Common myeloid progenitor, CD34-positive (primary cell): ENCODE results near the gene PRTG.
A peak's percentile ranks its signal among the peaks of the same experiment; 100 is the strongest.
"Not testable (repeated sequence)": the region's sequence is repeated elsewhere in the genome, so short reads cannot be mapped to it uniquely, and the experiment has no call there.

ENCODE experiments used
- CTCF ChIA-PET: fragments of 350-600 bp; sonication (Branson Sonifier 250); formaldehyde crosslinking; loops from one replicate; lab custom pipeline; 2021; ENCODE audit warnings: antibody characterized with exemption; lab: Charles Lee
- POLR2A ChIA-PET: fragments of 350-600 bp; sonication (Branson Sonifier 250); formaldehyde crosslinking; loops from one replicate; lab custom pipeline; 2021; ENCODE audit warnings: antibody characterized with exemption; lab: Charles Lee
- DNase-seq, 3 donors: peaks; one replicate each; pipeline versions ENCODE4 v3.0.0 to v3.0.0-alpha.2; 2013
- H3K27ac ChIP-seq, 2 experiments: 1 replicate in 1 of 2; 2 replicates in 1 of 2; pipeline ENCODE4 v1.7.0; 2013; ENCODE audit warnings: inconsistent platforms in 2 of 2, low read length in 2 of 2, mild to moderate bottlenecking in 2 of 2, low read depth in 1 of 2, moderate library complexity in 1 of 2; ENCODE audit not compliant: severe bottlenecking in 2 of 2, insufficient read depth in 1 of 2, poor library complexity in 1 of 2
- H3K27me3 ChIP-seq, 5 experiments: replicated peaks in 2 of 5; 1 replicate in 3 of 5; 2 replicates in 2 of 5; pipeline versions ENCODE4 v1.6.1 to v1.7.0; 2013; ENCODE audit warnings: low read length in 4 of 5, mild to moderate bottlenecking in 2 of 5, moderate library complexity in 2 of 5, inconsistent platforms in 1 of 5; ENCODE audit not compliant: insufficient read depth in 5 of 5, control insufficient read depth in 4 of 5
- H3K36me3 ChIP-seq, 4 experiments: 1 replicate in 2 of 4; 2 replicates in 2 of 4; pipeline versions ENCODE4 v1.6.1 to v1.7.0; 2013; ENCODE audit warnings: low read length in 3 of 4, control low read depth in 1 of 4, mild to moderate bottlenecking in 1 of 4; ENCODE audit not compliant: control insufficient read depth in 4 of 4, insufficient read depth in 4 of 4
- H3K4me1 ChIP-seq, 4 experiments: 1 replicate in 3 of 4; 2 replicates in 1 of 4; pipeline versions ENCODE4 v1.6.1 to v1.7.1; 2013; ENCODE audit warnings: low read length in 3 of 4, mild to moderate bottlenecking in 3 of 4, control low read depth in 1 of 4, inconsistent platforms in 1 of 4, moderate library complexity in 1 of 4; ENCODE audit not compliant: control insufficient read depth in 4 of 4, insufficient read depth in 4 of 4; ENCODE audit errors: control extremely low read depth in 1 of 4
- H3K4me3 ChIP-seq, 7 experiments: 1 replicate in 4 of 7; 2 replicates in 3 of 7; pipeline versions ENCODE4 v1.5.1 to v1.7.0; 2013; ENCODE audit warnings: mild to moderate bottlenecking in 7 of 7, low read length in 6 of 7, moderate library complexity in 6 of 7, inconsistent platforms in 2 of 7, low read depth in 2 of 7, control low read depth in 1 of 7; ENCODE audit not compliant: insufficient read depth in 4 of 7, control insufficient read depth in 1 of 7; ENCODE audit errors: extremely low read depth in 1 of 7
- H3K9me3 ChIP-seq, 5 experiments: 1 replicate in 4 of 5; 2 replicates in 1 of 5; pipeline versions ENCODE4 v1.6.1 to v1.7.1; 2013; ENCODE audit warnings: low read length in 4 of 5, mild to moderate bottlenecking in 2 of 5, inconsistent platforms in 1 of 5, low read depth in 1 of 5, moderate library complexity in 1 of 5; ENCODE audit not compliant: control insufficient read depth in 4 of 5, insufficient read depth in 2 of 5; ENCODE audit errors: control extremely low read depth in 1 of 5
- WGBS: methylation state at CpG from one replicate; pipeline ENCODE4 v1.1.5; 2013; ENCODE audit not compliant: insufficient coverage; 5-methylcytosine and 5-hydroxymethylcytosine counted together

The PRTG gene

GRCh38 chr15:55601374-55601773 lies 141.6 kb downstream of the PRTG start:
- no peak for DNase-seq
- no peaks in the 10 kb centered on the region for H3K36me3 ChIP-seq
- 100% methylated on average over 2 of the region's 5 CpGs for WGBS
- H3K9me3 ChIP-seq: peaks cover 0 to 5% (median 0%) of the 10 kb centered on the region in 5 experiments
- no peak overlapping the region for H3K27ac ChIP-seq
- CTCF ChIA-PET: no interaction called here
- POLR2A ChIA-PET: no interaction called here
- H3K4me1 ChIP-seq: no peaks in the 10 kb centered on the region
- no peak overlapping the region for H3K4me3 ChIP-seq
- no peaks in the 10 kb centered on the region for H3K27me3 ChIP-seq

- Histone ChIP-seq H3K27ac (no peak overlapping the region), H3K9me3 (no peaks in the 10 kb centered on the region), H3K4me3 (no peak overlapping the region), H3K27me3 (no peaks in the 10 kb centered on the region), H3K4me1 (no peaks in the 10 kb centered on the region), H3K36me3 (no peaks in the 10 kb centered on the region)
- no peak for DNase-seq
- CTCF ChIA-PET: no interaction called here
- 100% methylated on average over 1 of the region's 3 CpGs for WGBS
- POLR2A ChIA-PET: no interaction called here
Measured at GRCh38 chr15:55599439-55599838, 143.5 kb downstream of the PRTG start.

GRCh38 chr15:55593019-55593418 lies 149.9 kb downstream of the PRTG start:
- H3K27me3 ChIP-seq: peaks cover 0 to 22% (median 11%) of the 10 kb centered on the region in 5 experiments
- CTCF ChIA-PET: interaction anchor here (0.7 kb wide), 1 partner anchor 103 kb away, joined by 3 read pairs; no protein-coding TSS in a partner anchor
- no CpG with 5 or more reads among the region's 1 CpG for WGBS
- H3K4me3 ChIP-seq, H3K9me3 ChIP-seq, H3K36me3 ChIP-seq, POLR2A ChIA-PET, H3K27ac ChIP-seq, H3K4me1 ChIP-seq, DNase-seq: not testable (repeated sequence)

- Histone ChIP-seq H3K9me3 (peaks cover 0 to 6% (median 0%) of the 10 kb centered on the region in 5 experiments), H3K27me3 (peaks cover 12 to 42% (median 28%) of the 10 kb centered on the region in 5 experiments), H3K4me3 (no peak overlapping the region), H3K27ac (no peak overlapping the region), H3K4me1 (peaks cover 0 to 10% (median 7%) of the 10 kb centered on the region in 4 experiments), H3K36me3 (no peaks in the 10 kb centered on the region)
- CTCF ChIA-PET: no interaction called here
- POLR2A ChIA-PET: interaction anchor here (0.8 kb wide), 1 partner anchor 73 kb away, joined by 3 read pairs; no protein-coding TSS in a partner anchor
- 82% methylated on average over 2 of the region's 3 CpGs for WGBS
- peak in 2 of 3 donors; percentile 31 to 45 for DNase-seq
Measured at GRCh38 chr15:55590788-55591187, 152.2 kb downstream of the PRTG start.

GRCh38 chr15:55589287-55589686 lies 153.7 kb downstream of the PRTG start:
- Histone ChIP-seq H3K9me3 (peaks cover 0 to 6% (median 0%) of the 10 kb centered on the region in 5 experiments), H3K36me3 (no peaks in the 10 kb centered on the region), H3K27ac (no peak overlapping the region), H3K4me3 (peak overlapping the region in 1 of 7 experiments; percentile 5), H3K4me1 (peaks cover 0 to 10% (median 7%) of the 10 kb centered on the region in 4 experiments), H3K27me3 (peaks cover 12 to 57% (median 34%) of the 10 kb centered on the region in 5 experiments)
- CTCF ChIA-PET: no interaction called here
- WGBS: 98% methylated on average over 5 of the region's 10 CpGs
- DNase-seq: peak in 1 of 3 donors; percentile 4
- POLR2A ChIA-PET: interaction anchor here (0.7 kb wide), 1 partner anchor 264 kb away, joined by 3 read pairs; no protein-coding TSS in a partner anchor

- Histone ChIP-seq H3K4me3 (peak overlapping the region; percentile 33 to 75 (median 63)), H3K36me3 (no peaks in the 10 kb centered on the region), H3K27me3 (peaks cover 12 to 63% (median 38%) of the 10 kb centered on the region in 5 experiments), H3K27ac (no peak overlapping the region), H3K9me3 (peaks cover 0 to 6% (median 0%) of the 10 kb centered on the region in 5 experiments), H3K4me1 (peaks cover 0 to 10% (median 7%) of the 10 kb centered on the region in 4 experiments)
- no peak for DNase-seq
- ChIA-PET CTCF (no interaction called here), POLR2A (interaction anchor here (0.7 kb wide), 1 partner anchor 263 kb away, joined by 3 read pairs; no protein-coding TSS in a partner anchor)
- WGBS: 8% methylated on average over 17 of the region's 19 CpGs
Measured at GRCh38 chr15:55588815-55589115, 154.2 kb downstream of the PRTG start.

GRCh38 chr15:55588070-55588814 lies 154.7 kb downstream of the PRTG start, which contains the start of gene PYGO1:
Gene PYGO1 (minus strand): TSS chr15:55588345. CDS start chr15:55587883, 462 bp downstream.
- ChIA-PET CTCF (no interaction called here), POLR2A (interaction anchor here (0.7 kb wide), 1 partner anchor 263 kb away, joined by 3 read pairs; no protein-coding TSS in a partner anchor)
- H3K4me1 ChIP-seq: peaks cover 0 to 10% (median 7%) of the 10 kb centered on the region in 4 experiments
- H3K9me3 ChIP-seq: peaks cover 0 to 6% (median 0%) of the 10 kb centered on the region in 5 experiments
- peak; percentile 58 to 81 (median 71) for DNase-seq
- H3K36me3 ChIP-seq: no peaks in the 10 kb centered on the region
- WGBS: under 1% methylated on average over 100 of the region's 107 CpGs
- H3K4me3 ChIP-seq: peak within 1 kb of the TSS; percentile 44 to 75 (median 63)
- peaks cover 12 to 67% (median 42%) of the 10 kb centered on the region in 5 experiments for H3K27me3 ChIP-seq
- H3K27ac ChIP-seq: no peak within 1 kb of the TSS
